Left kidney (tissue), 8 donors: ENCODE results near the gene TBC1D14. TPM values are rescaled to one million over a fixed set of nuclear protein-coding genes. Genes with fewer than 3 reads are reported as not detected.

ENCODE experiments used
- DNase-seq: peaks from one replicate; pipeline ENCODE4 v3.0.0-alpha.2; 2013
- long read RNA-seq, 8 donors: transcript quantifications; one replicate each; lab custom pipeline, GENCODE V29; 2026
- polyA plus RNA-seq: library from polyadenylated mRNA; unstranded; fragments of 120-200 nt; gene quantifications from one replicate; pipeline ENCODE4 v1.2.1, GENCODE V29; 2013; ENCODE audit not compliant: insufficient read length

Gene TBC1D14, protein sequence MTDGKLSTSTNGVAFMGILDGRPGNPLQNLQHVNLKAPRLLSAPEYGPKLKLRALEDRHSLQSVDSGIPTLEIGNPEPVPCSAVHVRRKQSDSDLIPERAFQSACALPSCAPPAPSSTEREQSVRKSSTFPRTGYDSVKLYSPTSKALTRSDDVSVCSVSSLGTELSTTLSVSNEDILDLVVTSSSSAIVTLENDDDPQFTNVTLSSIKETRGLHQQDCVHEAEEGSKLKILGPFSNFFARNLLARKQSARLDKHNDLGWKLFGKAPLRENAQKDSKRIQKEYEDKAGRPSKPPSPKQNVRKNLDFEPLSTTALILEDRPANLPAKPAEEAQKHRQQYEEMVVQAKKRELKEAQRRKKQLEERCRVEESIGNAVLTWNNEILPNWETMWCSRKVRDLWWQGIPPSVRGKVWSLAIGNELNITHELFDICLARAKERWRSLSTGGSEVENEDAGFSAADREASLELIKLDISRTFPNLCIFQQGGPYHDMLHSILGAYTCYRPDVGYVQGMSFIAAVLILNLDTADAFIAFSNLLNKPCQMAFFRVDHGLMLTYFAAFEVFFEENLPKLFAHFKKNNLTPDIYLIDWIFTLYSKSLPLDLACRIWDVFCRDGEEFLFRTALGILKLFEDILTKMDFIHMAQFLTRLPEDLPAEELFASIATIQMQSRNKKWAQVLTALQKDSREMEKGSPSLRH
- 64.9 TPM for polyA plus RNA-seq
- long read RNA-seq, donor 1, full-length matches to known transcripts: 9 of 52 reads
- long read RNA-seq, donor 1, partial matches to known transcripts: 43 of 52 reads
- long read RNA-seq, donor 1, other reads (novel, unspliced or antisense): 0 of 52 reads
- long read RNA-seq, donor 2, full-length matches to known transcripts: 4 of 9 reads
- long read RNA-seq, donor 2, partial matches to known transcripts: 5 of 9 reads
- long read RNA-seq, donor 2, other reads (novel, unspliced or antisense): 0 of 9 reads
- long read RNA-seq, donor 3, full-length matches to known transcripts: 6 of 6 reads
- long read RNA-seq, donor 3, partial matches to known transcripts: 0 of 6 reads
- long read RNA-seq, donor 3, other reads (novel, unspliced or antisense): 0 of 6 reads
- long read RNA-seq, donor 4: 0 reads
- long read RNA-seq, donor 5, full-length matches to known transcripts: 6 of 18 reads
- long read RNA-seq, donor 5, partial matches to known transcripts: 12 of 18 reads
- long read RNA-seq, donor 5, other reads (novel, unspliced or antisense): 0 of 18 reads
- long read RNA-seq, donor 6, full-length matches to known transcripts: 2 of 7 reads
- long read RNA-seq, donor 6, partial matches to known transcripts: 5 of 7 reads
- long read RNA-seq, donor 6, other reads (novel, unspliced or antisense): 0 of 7 reads
- long read RNA-seq, donor 7, full-length matches to known transcripts: 8 of 23 reads
- long read RNA-seq, donor 7, partial matches to known transcripts: 15 of 23 reads
- long read RNA-seq, donor 7, other reads (novel, unspliced or antisense): 0 of 23 reads
- long read RNA-seq, donor 8: 0 reads

DNA sequence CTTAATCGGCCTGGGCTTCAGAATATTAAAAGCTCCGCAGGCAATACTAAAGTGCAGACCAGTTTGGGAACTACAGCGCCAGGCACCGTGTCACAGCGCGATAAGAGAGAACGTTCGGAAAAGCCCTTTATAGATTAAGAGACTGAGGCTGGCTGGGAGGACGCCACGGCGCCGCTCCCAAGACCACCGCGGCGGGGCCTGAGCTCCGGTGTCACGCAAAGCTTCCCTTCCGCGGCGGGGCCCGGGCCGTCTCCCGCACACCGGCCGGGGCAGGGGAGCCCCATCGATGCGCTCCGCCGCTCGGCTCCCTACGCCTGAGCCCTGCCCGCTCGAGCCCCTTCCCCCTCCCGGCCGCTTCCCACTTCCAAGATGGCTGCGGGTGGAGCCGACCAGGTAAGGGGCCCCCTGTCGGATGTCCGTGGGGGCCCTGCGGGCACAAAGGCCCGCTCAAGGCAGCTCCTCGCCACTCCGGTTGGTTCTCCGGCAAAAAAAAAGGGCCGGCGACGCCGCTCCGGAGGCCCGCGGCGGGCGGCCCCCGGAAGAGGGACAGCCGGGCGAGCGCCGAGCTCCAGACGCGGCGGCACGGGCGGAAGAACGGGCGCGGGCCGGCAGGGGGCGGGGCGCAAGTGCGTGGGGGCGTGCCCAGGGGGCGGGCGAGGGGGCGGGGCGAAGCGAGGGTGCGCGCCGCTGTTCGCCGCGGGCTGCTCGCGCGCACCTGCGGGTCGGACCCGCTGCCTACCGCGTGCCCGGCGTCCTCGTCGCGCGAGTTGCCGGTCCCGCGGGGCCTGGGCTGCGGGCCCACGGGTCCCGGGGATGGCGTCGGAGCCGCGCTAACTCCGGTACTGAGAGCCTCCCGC is at the start of gene TBC1D14:
Gene TBC1D14, plus strand, starts transcription at position 714 of the 857 bp plus-strand sequence. CDS start 13,564 bp downstream, outside the sequence.
- peak; percentile 89 for DNase-seq

DNA sequence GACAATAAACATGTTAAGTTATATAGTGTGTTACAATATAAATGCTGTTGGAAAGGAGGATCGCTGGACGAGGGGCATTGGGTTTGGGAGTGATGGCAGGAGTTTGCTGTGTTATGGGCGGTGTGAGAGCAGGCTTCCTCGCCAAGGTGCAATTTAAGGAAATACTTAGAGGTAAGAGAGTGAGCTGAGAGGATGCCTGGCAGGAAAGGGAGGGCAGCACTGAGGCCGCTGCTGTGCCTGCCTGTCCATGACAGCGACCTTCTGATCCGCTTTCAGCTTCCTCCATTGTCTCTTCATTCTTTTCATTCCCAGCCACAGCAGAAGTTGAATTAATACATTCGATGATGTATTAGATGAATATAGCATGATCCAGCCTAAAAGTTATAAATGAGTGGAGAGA is 41.2 kb upstream of the TBC1D14 start:
- no peak for DNase-seq

DNA sequence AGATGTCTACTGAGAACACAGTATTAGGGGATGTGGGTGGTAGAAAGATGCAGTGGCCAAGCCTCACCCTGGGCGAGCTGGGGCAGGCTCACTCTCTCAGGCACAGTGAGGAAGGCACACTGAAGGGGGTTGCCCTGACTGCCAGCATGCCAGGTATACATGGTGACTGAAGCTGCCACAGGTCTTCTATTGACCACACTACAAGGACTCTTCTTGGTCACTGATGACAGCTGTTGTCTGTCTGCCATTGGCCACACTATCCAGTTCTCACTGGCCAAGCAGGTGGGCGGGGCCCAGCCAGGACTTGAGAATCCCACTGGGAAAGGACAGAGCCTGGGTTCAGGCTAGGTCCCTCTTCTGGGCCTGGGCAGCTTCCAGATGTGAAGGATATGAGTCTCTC is 39.7 kb upstream of the TBC1D14 start:
- no peak for DNase-seq

DNA sequence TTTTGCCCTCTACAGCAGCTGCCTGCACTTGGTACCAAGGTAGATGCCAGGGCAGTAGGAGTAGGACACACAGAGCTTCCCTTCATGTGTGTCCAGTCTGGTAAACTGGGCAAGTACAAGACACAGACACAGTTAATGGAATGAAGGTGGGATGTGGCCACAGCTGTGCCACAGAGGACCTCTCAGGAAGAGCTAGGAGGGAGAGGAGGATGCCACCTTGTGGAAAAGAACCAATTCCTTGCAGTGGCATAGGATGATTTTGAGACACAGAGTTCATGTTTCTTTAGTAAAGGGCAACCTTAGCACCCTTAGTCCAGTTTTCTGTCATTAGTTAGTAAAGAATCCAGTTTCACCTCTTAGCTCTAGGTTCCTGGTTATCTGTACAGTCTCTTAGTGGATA is 36.3 kb upstream of the TBC1D14 start:
- DNase-seq: no peak

DNA sequence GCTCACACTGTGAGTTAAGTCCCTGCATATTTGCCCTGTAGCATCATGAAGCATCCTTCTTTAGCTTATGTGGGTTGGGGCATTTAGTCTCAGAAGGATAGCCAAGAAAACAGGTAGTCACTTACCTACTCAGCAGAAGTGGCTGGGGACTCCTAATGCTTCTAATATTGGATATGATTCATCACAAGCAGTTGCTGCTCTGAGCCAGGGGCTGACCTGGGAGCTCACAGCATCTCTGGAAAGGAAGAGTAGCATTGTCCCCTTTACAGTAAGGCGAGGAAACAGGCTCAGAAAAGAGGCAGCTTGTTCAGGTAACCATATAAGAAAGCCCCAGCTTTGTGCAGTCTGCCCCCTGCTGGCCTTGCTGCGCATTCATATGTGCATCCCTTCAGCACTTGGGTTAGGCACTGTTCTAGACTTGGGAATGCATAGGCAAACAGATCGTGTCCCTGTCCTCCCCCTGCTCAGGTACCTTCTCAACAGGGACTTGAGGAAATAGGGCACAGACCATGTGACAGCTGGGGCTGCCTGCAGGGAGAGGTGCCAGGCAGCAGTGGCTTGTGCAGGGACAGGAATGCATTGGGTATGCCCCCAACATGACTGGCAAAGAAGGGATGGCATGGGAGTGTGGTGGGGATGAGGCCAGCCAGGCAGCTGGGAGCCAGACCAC is 35.7 kb upstream of the TBC1D14 start:
- DNase-seq: peak; percentile 32

DNA sequence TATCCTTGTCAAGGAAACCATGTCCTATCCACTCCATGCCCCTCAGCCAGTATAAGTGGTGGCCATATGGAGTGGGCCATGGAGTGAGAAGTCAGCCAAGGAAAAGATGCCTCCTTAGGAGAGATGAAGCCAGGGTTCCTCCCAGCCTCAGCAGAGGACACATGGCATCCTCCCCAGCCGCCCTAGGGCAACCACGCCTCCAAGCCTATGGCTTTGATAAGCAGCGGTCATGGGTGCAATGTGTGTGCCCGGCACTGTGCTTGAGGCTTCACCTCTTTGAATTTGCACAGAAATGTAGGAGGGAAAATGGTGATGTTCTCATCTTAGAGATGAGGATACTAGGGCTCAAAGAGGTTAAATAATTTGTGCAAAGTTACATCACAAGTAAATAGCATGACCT is 34.6 kb upstream of the TBC1D14 start:
- DNase-seq: no peak

DNA sequence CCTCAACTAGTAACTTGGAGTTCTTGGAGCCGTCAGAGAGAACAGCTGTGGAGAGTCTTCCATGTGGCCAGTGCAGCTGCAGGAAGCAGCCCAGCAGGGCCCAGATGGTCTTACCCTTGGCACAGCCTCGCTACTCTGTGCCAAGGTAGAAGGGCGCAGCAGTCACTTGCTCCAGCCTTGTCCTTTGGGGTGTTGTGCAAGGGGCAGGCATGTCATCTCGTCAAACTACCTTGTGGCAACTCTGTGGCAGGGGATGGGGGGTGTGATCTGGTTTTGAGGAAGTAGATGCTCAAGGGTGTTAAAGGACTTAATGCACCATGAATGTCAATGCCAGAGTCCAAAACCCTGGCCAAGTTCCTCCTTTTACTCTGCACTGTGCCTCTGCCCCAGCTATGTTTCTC is 34.2 kb upstream of the TBC1D14 start:
- no peak for DNase-seq

DNA sequence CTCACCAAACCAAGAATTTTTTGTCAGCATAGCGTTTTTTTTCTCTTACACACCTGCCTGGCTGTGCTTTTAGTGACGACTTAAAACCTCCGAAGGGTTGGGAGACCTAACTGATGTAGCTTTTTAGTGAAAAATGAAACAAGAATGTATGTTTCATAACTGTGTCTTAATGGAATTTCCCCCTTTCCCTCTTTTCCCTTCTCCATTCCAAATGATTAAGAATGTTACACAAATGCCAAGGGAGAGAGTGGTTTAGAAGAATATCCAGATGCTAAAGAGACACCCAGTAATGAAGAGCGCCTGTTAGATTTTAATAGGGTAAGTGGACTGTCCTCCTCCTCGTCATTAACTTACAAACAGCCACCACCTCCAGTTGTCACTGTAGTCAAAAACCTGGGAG is 33.2 kb upstream of the TBC1D14 start:
- DNase-seq: no peak

DNA sequence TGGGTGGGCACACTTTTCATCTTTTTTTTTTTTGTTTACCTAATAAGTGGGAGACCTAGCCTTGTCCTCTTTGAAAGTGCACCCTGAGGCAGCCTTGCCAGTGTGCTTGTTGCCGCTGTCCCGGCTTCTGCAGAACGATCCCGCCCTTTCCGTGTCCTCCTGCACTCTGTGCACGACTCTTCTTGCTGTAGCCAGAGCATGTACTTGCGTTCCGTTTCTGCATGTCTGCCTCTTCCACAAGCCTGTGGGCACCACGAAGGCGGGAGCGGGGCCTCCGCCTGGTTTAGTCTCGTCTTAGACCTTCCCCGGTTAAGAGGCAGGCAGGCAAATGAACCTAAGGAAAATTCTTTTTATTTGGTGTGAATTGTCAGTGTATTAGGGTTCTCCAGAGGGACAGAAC is 32.6 kb upstream of the TBC1D14 start:
- no peak for DNase-seq

DNA sequence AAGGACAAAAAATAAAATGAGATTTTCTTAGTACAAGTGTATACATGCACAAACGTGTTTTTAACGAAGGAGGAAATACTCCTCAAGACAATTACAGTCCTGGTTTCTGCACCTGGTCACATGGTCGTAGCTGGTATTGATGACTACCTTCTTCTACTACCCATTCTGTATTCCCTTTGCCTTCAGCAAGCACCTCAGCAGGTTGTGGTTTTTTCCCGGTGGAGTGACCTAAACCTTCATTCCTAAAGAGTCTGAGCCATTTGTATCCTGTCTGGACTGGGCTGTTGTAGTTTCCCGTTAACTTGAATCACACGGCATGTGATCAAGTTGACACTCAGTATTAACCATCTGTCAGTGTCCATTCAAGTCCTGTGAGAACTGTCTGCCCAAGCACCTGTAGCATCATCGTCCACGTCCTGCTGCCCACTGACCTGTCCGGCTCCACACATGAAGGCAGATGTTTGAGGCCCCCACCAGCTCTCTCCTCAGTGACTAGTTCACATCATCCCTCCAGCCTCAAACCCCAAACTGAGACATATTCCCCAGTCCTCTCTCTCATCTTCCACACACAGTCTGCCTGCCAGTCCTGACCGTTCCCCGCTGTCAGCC is 31.1 kb upstream of the TBC1D14 start:
- no peak for DNase-seq

DNA sequence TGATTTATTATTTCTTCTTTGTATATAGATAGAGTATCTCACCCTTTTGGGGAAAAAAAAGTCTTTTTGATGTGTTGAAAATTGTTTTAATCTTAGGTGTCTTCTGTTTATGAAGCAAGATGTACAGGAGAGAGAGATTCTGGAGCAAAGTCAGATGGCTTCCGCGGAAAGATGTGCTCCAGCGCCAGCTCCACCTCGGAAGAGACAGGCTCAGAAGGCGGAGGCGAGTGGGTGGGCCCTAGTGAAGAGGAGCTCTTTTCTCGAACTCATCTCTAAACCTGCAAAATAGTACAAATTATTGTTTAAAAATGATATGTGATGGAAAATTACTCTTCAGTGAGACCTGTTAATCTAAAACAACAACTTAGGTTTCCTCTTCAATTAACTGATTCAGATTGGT is 28.9 kb upstream of the TBC1D14 start:
- no peak for DNase-seq

DNA sequence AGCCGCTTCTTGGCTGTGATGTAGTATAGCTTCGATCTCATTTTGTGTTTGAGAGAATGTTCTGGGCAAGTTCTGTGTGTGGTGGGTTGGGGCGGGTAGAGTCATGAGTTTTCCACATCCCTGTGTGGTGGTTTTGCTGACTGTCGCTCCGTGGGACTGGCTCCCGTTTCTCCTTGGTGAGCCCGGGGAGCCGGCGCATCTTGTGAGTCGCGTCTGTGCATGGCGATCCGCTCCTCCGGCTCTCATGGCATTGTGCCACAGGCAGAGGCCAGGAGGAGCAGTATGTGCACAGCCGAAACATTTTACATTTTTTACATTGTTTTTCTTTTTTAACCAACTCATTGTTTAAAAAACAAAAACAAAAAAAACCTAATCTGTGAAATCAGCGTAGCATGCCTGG is 27.7 kb upstream of the TBC1D14 start:
- DNase-seq: no peak

DNA sequence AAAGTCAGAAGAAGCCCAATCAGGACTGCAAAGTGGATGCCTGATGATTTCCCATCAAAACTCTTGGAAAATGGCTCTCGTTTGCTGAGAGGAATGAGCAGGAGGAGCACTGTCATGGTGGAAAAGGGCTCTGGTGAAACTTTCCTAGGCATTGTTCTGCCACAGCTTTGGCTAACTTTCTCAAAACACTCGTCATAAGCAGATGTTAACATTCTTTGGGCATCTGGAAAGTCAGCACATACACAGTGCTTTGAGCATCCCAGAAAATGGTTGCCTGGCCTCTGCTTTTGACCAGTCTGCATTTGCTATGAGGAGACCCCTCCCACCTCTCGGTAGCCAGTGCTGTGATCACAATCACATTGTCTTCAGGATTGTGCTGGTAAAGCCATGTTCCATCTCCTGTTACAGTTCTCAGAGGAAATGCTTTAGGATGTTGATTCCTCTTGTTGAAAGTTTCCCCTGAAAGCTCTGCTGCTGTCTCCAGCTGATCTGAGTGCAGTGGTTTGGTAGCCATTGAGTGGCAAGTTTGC is 25.2 kb upstream of the TBC1D14 start:
- no peak for DNase-seq

DNA sequence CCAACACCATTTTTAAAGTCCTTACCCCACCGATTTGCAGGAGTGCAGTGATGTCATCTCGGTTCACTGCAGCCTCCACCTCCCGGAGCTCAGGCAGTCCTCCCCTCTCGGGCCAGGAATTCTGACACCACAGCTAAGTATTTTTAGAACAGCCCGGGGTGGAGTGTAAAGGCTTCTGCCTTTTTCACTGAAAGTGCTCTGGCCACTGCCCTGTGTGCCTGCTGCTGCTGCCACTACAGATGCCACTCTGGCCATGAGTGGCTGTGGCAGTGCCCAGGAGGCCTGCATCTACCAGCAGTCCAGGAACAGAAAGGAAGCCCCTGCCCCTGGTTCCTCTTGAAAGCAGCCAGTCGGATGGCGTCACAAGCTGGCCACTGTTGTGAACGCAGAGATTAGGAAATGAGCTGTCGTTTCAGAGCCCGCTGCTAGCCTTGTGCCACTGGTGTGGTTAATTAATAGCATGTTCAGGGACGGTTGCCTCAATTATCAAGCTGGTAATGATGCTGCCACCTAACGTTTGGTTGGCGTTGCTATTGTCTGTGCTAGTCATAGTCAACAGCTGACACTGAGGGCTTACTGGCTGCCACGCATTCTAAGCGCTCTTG is 23.6 kb upstream of the TBC1D14 start:
- DNase-seq: no peak

DNA sequence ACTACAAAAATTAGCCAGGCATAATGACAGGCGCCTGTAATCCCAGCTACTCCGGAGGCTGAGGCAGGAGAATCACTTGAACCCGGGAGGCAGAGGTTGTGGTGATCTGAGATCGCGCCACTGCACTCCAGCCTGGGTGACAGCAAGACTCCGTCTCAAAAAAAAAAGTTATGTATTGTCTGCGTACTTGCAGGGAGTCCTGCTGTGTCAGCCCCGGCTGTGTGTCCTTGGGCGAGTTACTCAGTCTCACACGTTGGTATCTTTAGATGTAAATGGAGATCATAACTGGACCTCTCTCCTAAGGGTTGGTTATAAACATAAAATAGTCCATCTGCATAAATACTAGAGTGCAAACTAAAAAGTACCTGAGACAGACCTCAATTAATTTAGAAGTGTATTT is 22.7 kb upstream of the TBC1D14 start:
- no peak for DNase-seq

DNA sequence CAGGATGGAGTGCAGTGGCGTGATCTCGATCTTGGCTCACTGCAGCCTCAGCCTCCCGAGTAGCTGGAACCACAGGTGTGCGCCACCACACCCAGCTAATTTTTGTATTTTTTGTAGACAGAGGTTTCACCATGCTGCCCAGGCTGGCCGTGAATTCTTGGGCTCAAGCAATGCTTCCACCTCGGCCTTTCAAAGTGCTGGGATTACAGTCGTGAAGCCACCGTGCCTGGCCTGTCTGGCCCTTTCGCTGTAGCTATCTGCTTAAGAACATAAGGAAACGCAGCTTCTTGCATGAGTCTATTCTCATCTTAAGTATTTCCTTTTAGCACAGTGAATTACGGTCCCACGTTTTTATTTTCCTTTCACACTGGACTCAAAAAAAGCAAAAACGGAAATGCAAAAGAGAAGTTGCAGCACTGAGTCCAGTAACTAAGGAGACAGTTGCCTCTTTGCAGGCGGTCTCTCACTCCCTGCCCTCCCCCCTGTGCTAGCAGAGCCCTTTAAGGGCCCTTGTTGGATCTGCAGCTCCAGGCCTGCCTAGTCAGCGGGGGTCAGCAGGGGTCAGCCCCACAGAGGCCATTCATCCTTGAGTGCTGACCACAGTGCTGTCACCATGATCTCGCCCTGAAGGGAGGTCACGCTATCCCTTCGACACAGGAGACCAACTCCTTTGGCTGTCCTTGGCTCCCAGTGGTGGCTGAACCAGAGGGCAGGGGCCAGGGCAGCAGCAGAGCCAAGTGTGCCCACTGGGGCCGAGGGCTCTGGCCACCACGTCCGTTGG is 21.8 kb upstream of the TBC1D14 start:
- DNase-seq: no peak

DNA sequence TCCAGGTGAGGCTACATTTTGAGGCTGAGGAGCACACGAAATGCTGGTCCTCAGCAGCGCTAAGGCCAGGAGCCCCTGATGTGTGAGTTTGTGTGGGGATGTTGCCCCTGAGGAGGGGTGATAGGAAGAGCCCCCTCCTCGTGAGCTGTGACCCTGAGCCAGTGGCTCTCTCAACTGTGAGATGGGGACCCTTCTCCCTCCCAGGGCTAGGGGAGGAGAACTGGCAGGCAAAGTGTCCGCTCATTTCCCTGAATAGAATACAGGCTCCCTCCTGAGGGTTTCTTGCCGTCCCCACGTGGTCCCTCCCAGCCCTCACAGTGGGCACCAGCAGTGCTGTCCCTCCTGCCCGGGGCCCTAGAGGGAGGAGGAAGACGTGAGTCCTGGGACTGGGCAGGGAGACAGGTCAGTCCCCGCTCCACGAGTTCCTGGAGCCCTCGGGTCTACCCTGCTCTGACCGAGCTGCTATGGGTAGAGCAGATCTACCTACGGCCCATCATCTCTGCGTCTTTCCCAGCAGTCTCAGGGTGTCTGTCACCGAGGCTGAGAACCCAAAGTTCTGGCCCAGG is 21.0 kb upstream of the TBC1D14 start:
- no peak for DNase-seq
